ENCODE measurements around the gene TNS3.

DNA sequence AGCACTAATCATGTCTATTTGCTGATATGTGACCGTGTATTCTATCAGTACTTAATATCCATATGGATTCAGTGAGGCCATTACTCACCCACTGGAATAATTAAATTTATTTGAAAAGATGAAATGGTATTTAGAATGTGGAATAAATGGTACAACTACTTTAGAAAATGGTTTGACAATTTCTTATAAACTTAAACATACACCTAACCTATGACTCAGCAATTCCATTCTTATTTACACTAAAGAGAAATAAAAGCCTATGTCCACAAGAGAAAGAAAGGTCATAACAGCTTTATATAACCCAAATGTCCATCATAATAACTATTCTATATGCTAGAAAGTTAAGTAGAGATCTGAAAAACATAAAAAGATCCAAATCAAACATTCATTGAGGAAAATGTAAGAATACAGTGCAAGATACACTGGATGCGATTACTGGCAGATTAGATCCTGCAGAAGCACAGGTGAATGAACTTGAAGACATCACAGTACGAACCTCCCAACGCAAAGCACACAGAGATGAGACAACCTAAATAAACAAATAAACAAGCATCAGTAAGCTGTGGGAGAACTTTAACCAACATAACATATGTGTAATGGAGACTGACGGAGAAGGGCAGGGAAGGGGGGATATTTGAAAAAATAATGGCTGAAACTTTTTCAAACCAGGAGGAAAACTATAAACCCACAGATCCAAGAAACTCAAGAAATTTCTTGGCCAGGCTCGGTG is 51.9 kb downstream of the TNS3 start:
- no peak for TF ChIP-seq EZH2 (IDR thresholded peaks at IDR 0.05; ENCODE audit: borderline replicate concordance, low read length)
- TF ChIP-seq, protein P1, sequence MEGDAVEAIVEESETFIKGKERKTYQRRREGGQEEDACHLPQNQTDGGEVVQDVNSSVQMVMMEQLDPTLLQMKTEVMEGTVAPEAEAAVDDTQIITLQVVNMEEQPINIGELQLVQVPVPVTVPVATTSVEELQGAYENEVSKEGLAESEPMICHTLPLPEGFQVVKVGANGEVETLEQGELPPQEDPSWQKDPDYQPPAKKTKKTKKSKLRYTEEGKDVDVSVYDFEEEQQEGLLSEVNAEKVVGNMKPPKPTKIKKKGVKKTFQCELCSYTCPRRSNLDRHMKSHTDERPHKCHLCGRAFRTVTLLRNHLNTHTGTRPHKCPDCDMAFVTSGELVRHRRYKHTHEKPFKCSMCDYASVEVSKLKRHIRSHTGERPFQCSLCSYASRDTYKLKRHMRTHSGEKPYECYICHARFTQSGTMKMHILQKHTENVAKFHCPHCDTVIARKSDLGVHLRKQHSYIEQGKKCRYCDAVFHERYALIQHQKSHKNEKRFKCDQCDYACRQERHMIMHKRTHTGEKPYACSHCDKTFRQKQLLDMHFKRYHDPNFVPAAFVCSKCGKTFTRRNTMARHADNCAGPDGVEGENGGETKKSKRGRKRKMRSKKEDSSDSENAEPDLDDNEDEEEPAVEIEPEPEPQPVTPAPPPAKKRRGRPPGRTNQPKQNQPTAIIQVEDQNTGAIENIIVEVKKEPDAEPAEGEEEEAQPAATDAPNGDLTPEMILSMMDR (conservative IDR thresholded peaks at IDR 0.05 in 1 of 2, IDR thresholded peaks at IDR 0.05 in 1 of 2; ENCODE audit: extremely low read depth in 1 of 2, insufficient read depth in 1 of 2, low read depth in 1 of 2, low read length in 2 of 2) = no peak
